ENCODE measurements around the gene CCDC175.

Gene CCDC175

GRCh38 chr14:59543873-59544272 lies 32.7 kb downstream of the CCDC175 start:
- TF ChIP-seq, protein P1, sequence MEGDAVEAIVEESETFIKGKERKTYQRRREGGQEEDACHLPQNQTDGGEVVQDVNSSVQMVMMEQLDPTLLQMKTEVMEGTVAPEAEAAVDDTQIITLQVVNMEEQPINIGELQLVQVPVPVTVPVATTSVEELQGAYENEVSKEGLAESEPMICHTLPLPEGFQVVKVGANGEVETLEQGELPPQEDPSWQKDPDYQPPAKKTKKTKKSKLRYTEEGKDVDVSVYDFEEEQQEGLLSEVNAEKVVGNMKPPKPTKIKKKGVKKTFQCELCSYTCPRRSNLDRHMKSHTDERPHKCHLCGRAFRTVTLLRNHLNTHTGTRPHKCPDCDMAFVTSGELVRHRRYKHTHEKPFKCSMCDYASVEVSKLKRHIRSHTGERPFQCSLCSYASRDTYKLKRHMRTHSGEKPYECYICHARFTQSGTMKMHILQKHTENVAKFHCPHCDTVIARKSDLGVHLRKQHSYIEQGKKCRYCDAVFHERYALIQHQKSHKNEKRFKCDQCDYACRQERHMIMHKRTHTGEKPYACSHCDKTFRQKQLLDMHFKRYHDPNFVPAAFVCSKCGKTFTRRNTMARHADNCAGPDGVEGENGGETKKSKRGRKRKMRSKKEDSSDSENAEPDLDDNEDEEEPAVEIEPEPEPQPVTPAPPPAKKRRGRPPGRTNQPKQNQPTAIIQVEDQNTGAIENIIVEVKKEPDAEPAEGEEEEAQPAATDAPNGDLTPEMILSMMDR (IDR thresholded peaks at IDR 0.05; ENCODE audit: low read depth, low read length): no peak
- H3K4me3 ChIP-seq (ENCODE audit: low read depth, low read length): no peak overlapping the region
- in situ Hi-C loops (cut with HindIII; ENCODE audit: low sequenced_read_pairs): no loop called here
- no peak for DNase-seq (ENCODE audit: low read depth, low spot score)

GRCh38 chr14:59541731-59542130 lies 34.9 kb downstream of the CCDC175 start:
- TF ChIP-seq, protein P1 (IDR thresholded peaks at IDR 0.05; ENCODE audit: low read depth, low read length): no peak
- no peak overlapping the region for H3K4me3 ChIP-seq (ENCODE audit: low read depth, low read length)
- no peak for DNase-seq (ENCODE audit: low read depth, low spot score)
- in situ Hi-C loops (cut with HindIII; ENCODE audit: low sequenced_read_pairs): no loop called here

- in situ Hi-C loops (cut with HindIII; ENCODE audit: low sequenced_read_pairs): no loop called here
- no peak for DNase-seq (ENCODE audit: low read depth, low spot score)
- TF ChIP-seq, protein P1 (IDR thresholded peaks at IDR 0.05; ENCODE audit: low read depth, low read length): no peak
- no peak overlapping the region for H3K4me3 ChIP-seq (ENCODE audit: low read depth, low read length)
Observed at GRCh38 chr14:59540852-59541251, 35.8 kb downstream of the CCDC175 start.

DNA sequence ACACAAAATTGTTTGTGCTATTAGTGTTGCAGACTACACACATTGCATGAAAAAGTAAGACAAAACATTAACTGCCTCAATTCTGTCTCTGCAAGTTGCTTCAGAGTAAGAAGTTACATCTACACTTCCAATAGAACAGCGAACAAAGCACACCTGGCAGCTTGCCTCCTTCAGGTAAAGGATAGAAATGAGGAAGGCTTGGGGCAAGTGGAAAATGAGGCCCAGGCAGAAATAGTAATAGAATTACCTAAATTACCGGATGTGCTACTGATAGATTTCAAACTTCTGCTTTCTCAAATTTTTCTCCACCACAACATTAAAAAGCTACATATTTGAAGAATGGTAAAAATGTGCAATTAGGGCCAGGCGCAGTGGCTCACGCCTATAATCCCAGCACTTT lies 37.7 kb downstream of the CCDC175 start:
- H3K4me3 ChIP-seq (ENCODE audit: low read depth, low read length): no peak overlapping the region
- DNase-seq (ENCODE audit: low read depth, low spot score): no peak
- in situ Hi-C loops (cut with HindIII; ENCODE audit: low sequenced_read_pairs): no loop called here
- TF ChIP-seq, protein P1 (IDR thresholded peaks at IDR 0.05; ENCODE audit: low read depth, low read length): no peak

DNA sequence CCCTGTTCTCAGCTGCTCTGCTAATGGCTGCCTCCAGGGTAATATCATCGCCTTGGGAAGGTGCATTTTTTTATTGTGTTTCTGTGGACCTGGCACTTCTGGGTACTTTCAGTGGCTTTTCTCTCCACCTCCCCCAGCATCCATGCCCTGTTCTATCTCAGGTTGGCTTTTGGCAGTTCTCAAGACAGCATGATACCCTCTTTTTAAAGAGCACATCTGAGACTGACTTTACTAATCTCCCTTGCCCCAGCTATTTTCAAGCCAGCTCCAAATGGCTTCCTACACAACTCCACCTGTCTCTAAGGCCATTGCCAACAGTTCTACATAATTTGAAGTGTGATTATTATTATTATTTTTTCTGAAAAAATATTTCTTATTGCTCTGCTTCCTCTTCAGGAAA lies 39.1 kb downstream of the CCDC175 start:
- in situ Hi-C loops (cut with HindIII; ENCODE audit: low sequenced_read_pairs): no loop called here
- TF ChIP-seq, protein P1 (IDR thresholded peaks at IDR 0.05; ENCODE audit: low read depth, low read length): no peak
- no peak overlapping the region for H3K4me3 ChIP-seq (ENCODE audit: low read depth, low read length)
- DNase-seq (ENCODE audit: low read depth, low spot score): no peak

- in situ Hi-C loops (cut with HindIII; ENCODE audit: low sequenced_read_pairs): no loop called here
- DNase-seq (ENCODE audit: low read depth, low spot score): no peak
- no peak overlapping the region for H3K4me3 ChIP-seq (ENCODE audit: low read depth, low read length)
- TF ChIP-seq, protein P1 (IDR thresholded peaks at IDR 0.05; ENCODE audit: low read depth, low read length): no peak
Observed at GRCh38 chr14:59534361-59534987, 42.1 kb downstream of the CCDC175 start.

Measured in astrocyte of the spinal cord (primary cell).